Nephron progenitor cell (in vitro differentiated cells): ENCODE measurements around the gene OR1K1.
"Not testable (repeated sequence)": the region's sequence is repeated elsewhere in the genome, so short reads cannot be mapped to it uniquely, and the experiment has no call there.

Experiments used
- DNase-seq: peaks from one replicate; pipeline ENCODE4 v3.0.0; 2021
- H3K27ac Mint-ChIP-seq: 2 replicates; pipeline ENCODE4 v1.8.0; 2021; ENCODE audit warnings: mild to moderate bottlenecking, moderate library complexity, mixed read lengths
- H3K27me3 Mint-ChIP-seq: 2 replicates; pipeline ENCODE4 v1.8.0; 2021; ENCODE audit warnings: mild to moderate bottlenecking, low read depth, mixed read lengths; ENCODE audit not compliant: poor library complexity
- H3K36me3 Mint-ChIP-seq: 2 replicates; pipeline ENCODE4 v1.8.0; 2021; ENCODE audit warnings: low read depth, mixed read lengths
- H3K4me1 Mint-ChIP-seq: 2 replicates; pipeline ENCODE4 v1.8.0; 2021; ENCODE audit warnings: mixed read lengths
- H3K4me3 Mint-ChIP-seq: 2 replicates; pipeline ENCODE4 v1.8.0; 2021; ENCODE audit warnings: mild to moderate bottlenecking, moderate library complexity, mixed read lengths
- H3K9me3 Mint-ChIP-seq: 2 replicates; pipeline ENCODE4 v1.8.0; 2021; ENCODE audit warnings: mild to moderate bottlenecking, moderate library complexity, mixed read lengths
- CTCF ChIP-seq: fragments of 200-600 bp; sonication (generic); IDR thresholded peaks from 2 replicates; pipeline ENCODE4 v1.5.0; 2021; ENCODE audit warnings: antibody characterized with exemption

Gene OR1K1

GRCh38 chr9:122808141-122808540 is 8.2 kb downstream of the OR1K1 start:
- TF ChIP-seq CTCF: no peak
- no peak overlapping the region for H3K27ac Mint-ChIP-seq
- no peak overlapping the region for H3K4me3 Mint-ChIP-seq
- H3K4me1 Mint-ChIP-seq: peaks cover 5% of the 10 kb centered on the region
- peaks cover 10% of the 10 kb centered on the region for H3K27me3 Mint-ChIP-seq
- no peaks in the 10 kb centered on the region for H3K36me3 Mint-ChIP-seq
- no peak for DNase-seq
- peaks cover 30% of the 10 kb centered on the region for H3K9me3 Mint-ChIP-seq

- not testable (repeated sequence) for DNase-seq, H3K27ac Mint-ChIP-seq
Measured at GRCh38 chr9:122809261-122809660, 9.3 kb downstream of the OR1K1 start.

GRCh38 chr9:122810306-122810946 is 10.5 kb downstream of the OR1K1 start:
- peak; percentile 77 for DNase-seq
- Mint-ChIP-seq H3K36me3 (peaks cover 3% of the 10 kb centered on the region), H3K4me3 (no peak overlapping the region), H3K27ac (no peak overlapping the region), H3K9me3 (peaks cover 18% of the 10 kb centered on the region), H3K27me3 (peaks cover 3% of the 10 kb centered on the region), H3K4me1 (peaks cover 5% of the 10 kb centered on the region)
- TF ChIP-seq CTCF: peak; percentile 75

More at GRCh38 chr9:122809261-122809660, 9.3 kb downstream of the OR1K1 start:
- H3K27me3 Mint-ChIP-seq, H3K36me3 Mint-ChIP-seq, H3K4me3 Mint-ChIP-seq, H3K4me1 Mint-ChIP-seq: not testable (repeated sequence)
- peaks cover 25% of the 10 kb centered on the region for H3K9me3 Mint-ChIP-seq

GRCh38 chr9:122812736-122813135 is 12.8 kb downstream of the OR1K1 start:
- no peak for DNase-seq
- peaks cover 3% of the 10 kb centered on the region for H3K27me3 Mint-ChIP-seq
- no peak overlapping the region for H3K27ac Mint-ChIP-seq
- H3K36me3 Mint-ChIP-seq: peaks cover 18% of the 10 kb centered on the region
- H3K9me3 Mint-ChIP-seq: no peaks in the 10 kb centered on the region
- no peak for TF ChIP-seq CTCF
- no peak overlapping the region for H3K4me3 Mint-ChIP-seq
- peaks cover 9% of the 10 kb centered on the region for H3K4me1 Mint-ChIP-seq

GRCh38 chr9:122814545-122814944 is 14.6 kb downstream of the OR1K1 start:
- Mint-ChIP-seq H3K36me3 (peaks cover 20% of the 10 kb centered on the region), H3K4me1 (peaks cover 9% of the 10 kb centered on the region), H3K9me3 (no peaks in the 10 kb centered on the region), H3K27ac (peak overlapping the region; percentile 50), H3K27me3 (no peaks in the 10 kb centered on the region), H3K4me3 (no peak overlapping the region)
- no peak for DNase-seq
- no peak for TF ChIP-seq CTCF

GRCh38 chr9:122815544-122815943 is 15.6 kb downstream of the OR1K1 start:
- DNase-seq: no peak
- Mint-ChIP-seq H3K27me3 (peaks cover 2% of the 10 kb centered on the region), H3K4me1 (peaks cover 9% of the 10 kb centered on the region), H3K27ac (no peak overlapping the region), H3K4me3 (no peak overlapping the region), H3K9me3 (no peaks in the 10 kb centered on the region), H3K36me3 (peaks cover 29% of the 10 kb centered on the region)
- no peak for TF ChIP-seq CTCF
